ENCODE measurements around the gene ADO. TPM values are rescaled to one million over a fixed set of nuclear protein-coding genes. Genes with fewer than 3 reads are reported as not detected.
A peak's percentile ranks its signal among the peaks of the same experiment; 100 is the strongest.

The ADO gene
- total and polyA plus RNA-seq, 2 experiments from 2014 or later, result 12.6 to 48.3 TPM

GRCh38 chr10:62772186-62772974 is 32.1 kb upstream of the ADO start:
- Mint-ChIP-seq H3K27ac (peak overlapping the region; percentile 5; the same call in 1 of the 2 replicates), H3K4me3 (no peak overlapping the region), H3K27me3 (ENCODE audit: insufficient read depth, low read depth, poor library complexity) (no peaks in the 10 kb centered on the region), H3K36me3 (ENCODE audit: low read depth) (no peaks in the 10 kb centered on the region), H3K9me3 (no peaks in the 10 kb centered on the region), H3K4me1 (peaks cover 27% of the 10 kb centered on the region)
- H3K4me1 ChIP-seq (ENCODE audit: insufficient read depth), result peaks cover 30% of the 10 kb centered on the region
- no peaks in the 10 kb centered on the region for H3F3A ChIP-seq (replicated peaks; ENCODE audit: low read depth)
- H3K79me2 ChIP-seq (replicated peaks; ENCODE audit: insufficient read depth), result no peaks in the 10 kb centered on the region
- H4K20me1 ChIP-seq (replicated peaks; ENCODE audit: insufficient read depth), result no peaks in the 10 kb centered on the region
- no peaks in the 10 kb centered on the region for H3K27me3 ChIP-seq (ENCODE audit: insufficient read depth)
- TF ChIP-seq ETS1 (IDR thresholded peaks at IDR 0.05), result no peak
- TF ChIP-seq REST (IDR thresholded peaks at IDR 0.05; ENCODE audit: unreplicated experiment), result no peak
- no peak for TF ChIP-seq ZNF331 (CRISPR knock-in tag; IDR thresholded peaks at IDR 0.05; ENCODE audit: low read depth)
- no peak for TF ChIP-seq CREB1 (CRISPR knock-in tag; IDR thresholded peaks at IDR 0.05; ENCODE audit: low read depth)
- TF ChIP-seq ZNF462 (CRISPR knock-in tag; IDR thresholded peaks at IDR 0.05), result no peak
- no peak for TF ChIP-seq EZH2 (IDR thresholded peaks at IDR 0.05; ENCODE audit: low read depth, unreplicated experiment)
- no peak for TF ChIP-seq POLR2AphosphoS5 (IDR thresholded peaks at IDR 0.05; ENCODE audit: low read depth)
- no peak for TF ChIP-seq ZNF114 (CRISPR knock-in tag; IDR thresholded peaks at IDR 0.05)
- no peak for TF ChIP-seq EZH2phosphoT487 (IDR thresholded peaks at IDR 0.05; ENCODE audit: unreplicated experiment)
- TF ChIP-seq CTCF (conservative IDR thresholded peaks at IDR 0.05; ENCODE audit: low read depth in 2 of 2), result no peak
- TF ChIP-seq STAT1 (IDR thresholded peaks at IDR 0.05; ENCODE audit: unreplicated experiment), result no peak
- no peak for TF ChIP-seq NANOG (IDR thresholded peaks at IDR 0.05; ENCODE audit: borderline replicate concordance)
- no peak for TF ChIP-seq JUNB (IDR thresholded peaks at IDR 0.05; ENCODE audit: unreplicated experiment)
- ATAC-seq, result no peak
- H3K4me3 ChIP-seq, result no peak overlapping the region
- H3K9me2 ChIP-seq (ENCODE audit: insufficient read depth), result peaks cover 4% of the 10 kb centered on the region; the same call in 1 of the 2 replicates
- peak overlapping the region; percentile 83 for H2AFZ ChIP-seq
- no peak for DNase-seq (ENCODE audit: low spot score)
- H3K4me2 ChIP-seq, result no peak overlapping the region
- H3K27ac ChIP-seq (ENCODE audit: low read depth), result no peak overlapping the region
- H3K36me3 ChIP-seq (ENCODE audit: insufficient read depth), result no peaks in the 10 kb centered on the region

Data from GM23338 (cell line).